Subcutaneous abdominal adipose tissue (tissue), 5 donors: ENCODE measurements around the gene TLE7.

Experiments used
- H3K27ac ChIP-seq: one replicate; pipeline ENCODE4 v1.7.0; 2013; ENCODE audit warnings: low read depth, mild to moderate bottlenecking, inconsistent platforms, low read length, moderate library complexity
- H3K27me3 ChIP-seq, 5 donors: one replicate each; pipeline ENCODE4 v1.7.0; 2013; ENCODE audit warnings: low read length in 5 of 5, inconsistent platforms in 1 of 5; ENCODE audit not compliant: control insufficient read depth in 5 of 5, insufficient read depth in 4 of 5
- H3K36me3 ChIP-seq, 5 donors: one replicate each; pipeline ENCODE4 v1.7.0; 2013; ENCODE audit warnings: low read length in 5 of 5; ENCODE audit not compliant: control insufficient read depth in 5 of 5, insufficient read depth in 5 of 5
- H3K4me1 ChIP-seq, 5 donors: one replicate each; pipeline ENCODE4 v1.7.0; 2013; ENCODE audit warnings: low read length in 5 of 5, mild to moderate bottlenecking in 3 of 5, moderate library complexity in 1 of 5; ENCODE audit not compliant: control insufficient read depth in 5 of 5, insufficient read depth in 5 of 5
- H3K4me3 ChIP-seq, 5 donors: one replicate each; pipeline ENCODE4 v1.7.0; 2013; ENCODE audit warnings: low read length in 5 of 5, low read depth in 1 of 5
- H3K9ac ChIP-seq, 5 donors: one replicate each; pipeline ENCODE4 v1.7.0; 2013; ENCODE audit warnings: low read length in 5 of 5, mild to moderate bottlenecking in 4 of 5, moderate library complexity in 3 of 5
- H3K9me3 ChIP-seq, 5 donors: one replicate each; pipeline ENCODE4 v1.7.0; 2013; ENCODE audit warnings: low read length in 5 of 5; ENCODE audit not compliant: control insufficient read depth in 5 of 5
- donor health status: healthy.
- donor health status: healthy.
- donor health status: healthy.
- donor health status: healthy.
- donor health status: healthy.

The TLE7 gene

DNA sequence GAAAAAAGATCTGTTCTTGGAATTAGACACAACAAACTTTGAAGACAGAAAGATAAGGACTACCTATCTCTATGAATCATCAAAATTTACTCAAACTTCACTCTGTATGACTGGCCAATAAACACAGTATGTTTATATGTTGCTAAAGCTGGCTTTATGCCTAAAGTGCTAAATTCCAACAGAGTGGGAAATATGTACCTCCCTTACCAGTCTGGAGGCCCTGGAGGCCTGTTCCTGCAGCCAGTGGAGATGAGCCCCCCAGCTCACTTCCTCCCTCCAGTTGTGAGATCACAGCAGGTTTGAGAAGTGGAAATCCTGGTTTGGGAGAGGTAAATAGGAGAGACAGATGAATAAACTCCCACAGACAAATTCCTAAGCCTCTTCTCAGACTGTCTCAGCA is 11.2 kb upstream of the TLE7 start:
- Histone ChIP-seq H3K36me3 (peaks cover 50 to 87% (median 84%) of the 10 kb centered on the region in 5 donors), H3K27ac (no peak overlapping the region), H3K27me3 (no peaks in the 10 kb centered on the region), H3K9ac (no peak overlapping the region), H3K4me3 (peak overlapping the region in 1 of 5 donors; percentile 5), H3K4me1 (peaks cover 0 to 4% (median 0%) of the 10 kb centered on the region in 5 donors), H3K9me3 (peaks cover 35 to 54% (median 44%) of the 10 kb centered on the region in 5 donors)

DNA sequence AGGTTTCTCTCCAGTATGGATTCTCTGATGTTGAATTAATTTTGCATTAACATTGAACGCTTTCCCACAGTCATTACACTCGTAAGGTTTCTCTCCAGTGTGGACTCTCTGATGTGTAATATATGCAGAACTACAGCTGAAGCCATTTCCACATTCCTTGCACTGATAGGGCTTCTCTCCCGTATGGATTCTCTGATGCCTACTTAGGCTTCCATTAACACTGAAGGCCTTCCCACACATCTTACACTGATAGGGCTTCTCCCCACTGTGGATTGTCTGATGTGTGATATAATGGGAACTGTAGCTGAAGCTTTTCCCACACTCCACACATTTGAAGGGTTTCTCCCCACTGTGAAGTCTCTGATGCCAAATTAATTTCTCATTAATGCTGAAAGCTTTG is 7.2 kb upstream of the TLE7 start:
- Histone ChIP-seq H3K36me3 (peaks cover 49 to 62% (median 58%) of the 10 kb centered on the region in 5 donors), H3K4me3 (peak overlapping the region; percentile 8 to 61 (median 55)), H3K27ac (no peak overlapping the region), H3K27me3 (no peaks in the 10 kb centered on the region), H3K4me1 (peaks cover 0 to 4% (median 0%) of the 10 kb centered on the region in 5 donors), H3K9ac (peak overlapping the region in 1 of 5 donors; percentile 51), H3K9me3 (peaks cover 52 to 83% (median 82%) of the 10 kb centered on the region in 5 donors)

DNA sequence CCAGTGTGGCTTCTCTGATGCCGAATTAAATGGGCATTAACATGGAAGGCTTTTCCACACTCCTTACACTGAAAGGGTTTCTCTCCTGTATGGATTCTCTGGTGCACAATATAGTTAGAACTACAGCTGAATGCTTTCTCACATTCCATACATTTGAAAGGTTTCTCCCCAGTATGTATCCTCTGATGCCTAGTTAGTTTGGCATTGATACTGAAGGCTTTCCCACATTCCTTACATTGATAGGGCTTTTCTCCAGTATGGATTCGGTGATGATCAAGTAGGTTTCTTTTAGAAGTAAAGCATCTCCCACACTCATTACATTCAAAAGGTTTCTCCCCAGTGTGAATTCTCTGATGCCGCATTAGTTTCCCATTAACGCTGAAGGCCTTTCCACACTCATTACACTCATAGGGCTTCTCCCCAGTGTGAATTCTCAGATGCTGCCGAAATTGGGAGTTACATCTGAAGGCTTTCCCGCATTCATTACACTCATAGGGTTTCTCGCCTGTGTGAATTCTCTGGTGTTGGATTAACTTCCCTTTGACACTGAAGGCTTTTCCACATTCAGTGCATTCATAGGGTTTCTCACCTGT is 6.5 kb upstream of the TLE7 start:
- no peak overlapping the region for H3K9ac ChIP-seq
- peaks cover 46 to 56% (median 52%) of the 10 kb centered on the region in 5 donors for H3K36me3 ChIP-seq
- H3K4me1 ChIP-seq = peaks cover 0 to 4% (median 0%) of the 10 kb centered on the region in 5 donors
- peak overlapping the region; percentile 8 to 61 (median 55) for H3K4me3 ChIP-seq
- H3K9me3 ChIP-seq = peaks cover 54 to 89% (median 86%) of the 10 kb centered on the region in 5 donors
- H3K27ac ChIP-seq = no peak overlapping the region
- H3K27me3 ChIP-seq = no peaks in the 10 kb centered on the region

DNA sequence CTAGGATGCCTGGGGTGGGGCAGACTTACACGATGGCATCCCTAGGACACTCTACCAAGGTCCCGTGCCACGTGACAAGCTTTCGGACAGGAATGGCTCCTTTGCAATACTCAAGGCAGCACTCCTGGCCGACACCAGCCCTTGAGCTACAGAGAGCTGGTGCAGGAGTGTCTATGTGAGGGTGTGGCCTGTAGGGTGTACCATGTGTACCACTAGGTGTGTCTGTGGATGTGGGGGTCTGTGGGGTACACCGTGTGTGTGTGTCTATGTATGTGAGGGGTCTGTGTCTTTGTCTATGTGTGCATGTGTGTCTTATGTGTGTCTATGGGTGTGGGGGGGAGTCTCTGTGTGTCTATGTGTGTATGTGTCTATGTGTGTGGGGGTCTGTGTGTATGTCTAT is 1.9 kb upstream of the TLE7 start:
- Histone ChIP-seq H3K4me1 (peaks cover 0 to 3% (median 0%) of the 10 kb centered on the region in 5 donors), H3K36me3 (peaks cover 5 to 10% (median 7%) of the 10 kb centered on the region in 5 donors), H3K9ac (no peak overlapping the region), H3K4me3 (peak overlapping the region in 1 of 5 donors; percentile 4), H3K27ac (no peak overlapping the region), H3K9me3 (peaks cover 31 to 73% (median 62%) of the 10 kb centered on the region in 5 donors), H3K27me3 (peaks cover 3 to 10% (median 6%) of the 10 kb centered on the region in 5 donors)

DNA sequence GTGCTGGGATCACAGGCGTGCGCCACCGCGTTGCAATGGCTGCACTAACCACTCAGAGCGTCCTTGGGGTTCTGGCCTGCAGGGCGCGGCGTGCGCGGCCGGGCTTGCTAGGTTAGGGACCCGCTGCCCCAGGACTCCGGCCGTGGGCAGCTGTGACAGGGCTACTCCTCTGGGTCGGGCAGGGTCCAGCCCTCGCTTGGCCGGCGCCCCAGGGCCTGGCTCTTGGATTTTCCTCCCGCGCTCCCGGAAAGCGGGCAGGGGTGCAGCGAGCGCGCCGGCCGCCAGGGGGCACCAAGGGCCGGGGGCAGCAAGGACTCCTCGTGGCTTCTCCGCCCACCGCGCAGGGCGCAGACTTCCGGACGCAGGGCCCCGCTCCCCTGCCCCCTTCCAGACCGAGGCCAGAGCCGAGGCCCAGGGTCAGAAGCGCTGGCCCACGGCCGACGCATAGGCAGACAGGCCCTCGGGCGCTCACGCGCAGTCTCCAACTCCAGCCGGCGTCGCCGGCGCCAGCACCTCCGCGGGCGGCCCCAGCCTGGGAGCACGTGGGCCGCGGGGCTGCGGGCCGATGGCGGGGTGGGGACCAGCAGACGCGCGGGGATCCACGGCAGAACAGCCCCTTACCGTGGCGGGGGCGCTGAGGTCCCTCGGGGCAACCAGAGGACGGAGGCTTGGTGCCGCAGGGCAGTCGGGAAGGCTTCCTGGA is 355 bp downstream of the TLE7 start:
- Histone ChIP-seq H3K27ac (no peak overlapping the region), H3K27me3 (peaks cover 3 to 12% (median 10%) of the 10 kb centered on the region in 5 donors), H3K4me1 (no peaks in the 10 kb centered on the region), H3K4me3 (peak overlapping the region in 2 of 5 donors; percentile 13 to 18), H3K36me3 (no peaks in the 10 kb centered on the region), H3K9ac (no peak overlapping the region), H3K9me3 (peaks cover 14 to 55% (median 41%) of the 10 kb centered on the region in 5 donors)

DNA sequence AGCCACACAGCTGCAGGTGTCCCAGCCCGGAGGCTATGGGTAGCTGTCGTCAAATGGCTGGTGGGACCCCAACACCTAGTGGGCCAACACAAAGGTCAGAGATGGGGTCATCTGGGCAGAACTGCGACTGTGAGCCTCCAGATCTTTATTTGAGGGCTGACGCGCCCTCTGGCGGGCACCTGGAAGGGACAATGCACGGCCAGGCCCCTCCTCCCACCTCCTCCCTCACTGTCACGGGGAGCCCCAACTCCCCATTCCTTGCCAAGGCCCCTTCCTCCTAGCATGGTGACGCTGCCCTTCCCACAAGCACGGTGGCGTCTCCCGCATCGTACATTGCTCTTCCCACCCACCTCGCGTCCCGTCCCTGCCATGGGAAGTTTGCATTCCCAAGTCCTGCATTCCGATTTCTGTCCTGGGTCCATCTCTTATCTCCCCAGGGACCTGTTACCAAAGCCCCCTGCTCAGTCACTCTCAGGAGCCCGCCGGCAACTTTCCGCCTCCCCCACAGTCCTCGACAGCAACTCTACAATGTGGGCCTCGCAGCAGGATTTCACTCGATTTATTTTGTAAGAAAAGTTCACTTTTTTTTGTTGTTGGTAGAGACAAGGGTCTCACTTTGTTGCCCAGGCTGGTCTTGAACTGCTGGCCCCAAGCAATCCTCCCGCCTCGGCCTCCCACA is 1.0 kb downstream of the TLE7 start:
- Histone ChIP-seq H3K27ac (no peak overlapping the region), H3K9me3 (peaks cover 14 to 49% (median 34%) of the 10 kb centered on the region in 5 donors), H3K4me1 (no peaks in the 10 kb centered on the region), H3K36me3 (no peaks in the 10 kb centered on the region), H3K27me3 (peaks cover 3 to 12% (median 10%) of the 10 kb centered on the region in 5 donors), H3K4me3 (no peak overlapping the region), H3K9ac (no peak overlapping the region)

DNA sequence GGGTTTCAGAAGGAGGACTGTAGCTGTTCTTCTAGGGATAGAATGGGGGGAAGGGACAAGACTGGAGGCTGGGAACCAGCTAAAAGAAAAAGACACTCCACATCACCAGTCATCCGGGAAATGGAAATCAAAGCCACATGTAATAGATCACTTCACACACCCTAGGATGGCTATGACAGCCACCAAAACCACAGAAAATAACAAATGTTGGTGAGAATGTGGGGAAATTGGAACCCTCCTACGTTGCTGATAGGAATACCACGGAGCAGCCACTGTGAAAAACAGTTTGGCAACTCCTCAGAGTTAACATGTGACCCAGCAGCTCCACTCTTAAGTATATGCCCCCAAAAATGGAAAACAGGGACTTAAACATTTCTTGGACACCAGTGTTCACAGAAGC is 2.3 kb downstream of the TLE7 start:
- Histone ChIP-seq H3K36me3 (no peaks in the 10 kb centered on the region), H3K9ac (no peak overlapping the region), H3K27me3 (peaks cover 3 to 12% (median 10%) of the 10 kb centered on the region in 5 donors), H3K4me3 (no peak overlapping the region), H3K9me3 (peaks cover 10 to 37% (median 25%) of the 10 kb centered on the region in 5 donors), H3K4me1 (peaks cover 0 to 4% (median 2%) of the 10 kb centered on the region in 5 donors), H3K27ac (no peak overlapping the region)

DNA sequence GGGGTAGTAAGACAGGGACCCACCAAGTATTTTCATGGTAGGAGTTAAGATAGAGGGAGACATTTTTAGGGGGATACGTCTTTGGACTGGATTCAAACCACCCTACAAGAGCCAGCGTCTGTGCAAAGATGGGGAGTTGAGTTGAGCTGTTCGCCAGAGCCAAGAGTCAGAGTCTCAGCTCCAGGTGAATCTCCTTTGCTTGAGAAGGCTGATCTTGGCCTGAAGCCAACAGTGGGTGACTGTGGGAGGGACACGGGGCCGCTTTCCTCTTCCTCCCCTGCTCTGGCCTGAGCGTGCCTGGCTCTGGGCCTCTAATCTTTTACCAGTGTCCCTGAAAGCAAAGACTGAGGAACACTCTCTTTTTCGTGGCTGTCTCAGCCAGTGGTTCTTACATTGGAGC is 5.4 kb downstream of the TLE7 start:
- Histone ChIP-seq H3K27me3 (peaks cover 0 to 16% (median 11%) of the 10 kb centered on the region in 5 donors), H3K9ac (no peak overlapping the region), H3K4me3 (no peak overlapping the region), H3K9me3 (peaks cover 0 to 7% (median 0%) of the 10 kb centered on the region in 5 donors), H3K36me3 (no peaks in the 10 kb centered on the region), H3K27ac (no peak overlapping the region), H3K4me1 (peaks cover 0 to 7% (median 3%) of the 10 kb centered on the region in 5 donors)

DNA sequence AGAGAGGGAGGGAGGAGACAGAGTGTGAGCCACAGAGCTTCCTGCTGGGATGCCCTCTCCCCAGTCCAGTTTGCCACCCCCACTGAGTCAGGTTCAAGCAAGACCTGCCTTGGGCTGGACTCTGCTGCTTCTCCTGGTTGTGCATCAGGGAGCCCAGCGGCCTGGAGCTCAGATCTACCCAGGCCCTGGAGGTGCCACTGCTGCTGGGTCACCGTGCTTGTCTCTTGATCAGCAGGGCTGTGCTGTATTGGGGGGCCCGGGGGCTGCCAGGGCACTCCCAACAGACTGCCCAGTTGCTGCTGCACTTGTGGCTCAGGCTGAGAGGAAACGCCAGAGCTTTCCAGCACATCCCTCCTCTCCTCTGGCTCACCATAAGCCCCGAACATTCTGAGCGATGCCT is 8.9 kb downstream of the TLE7 start:
- no peak overlapping the region for H3K9ac ChIP-seq
- H3K27ac ChIP-seq = no peak overlapping the region
- H3K27me3 ChIP-seq = peaks cover 3 to 16% (median 10%) of the 10 kb centered on the region in 5 donors
- no peak overlapping the region for H3K4me3 ChIP-seq
- no peaks in the 10 kb centered on the region for H3K36me3 ChIP-seq
- peaks cover 0 to 2% (median 0%) of the 10 kb centered on the region in 5 donors for H3K9me3 ChIP-seq
- peaks cover 0 to 7% (median 3%) of the 10 kb centered on the region in 5 donors for H3K4me1 ChIP-seq
